Measurements from ENCODE around the gene MYL12B. TPM values are rescaled to one million over a fixed set of nuclear protein-coding genes. Genes with fewer than 3 reads are reported as not detected.
"Not testable (repeated sequence)": the region's sequence is repeated elsewhere in the genome, so short reads cannot be mapped to it uniquely, and the experiment has no call there.

The MYL12B gene
- total RNA-seq, 1 donor from 2014 or later: 228 TPM

- no peak for DNase-seq (ENCODE audit: low spot score)
- intact Hi-C loops (cut with DNase I): loop anchor here (5.0 kb wide), 2 partner anchors 304 to 589 kb away; no protein-coding TSS in a partner anchor
Observed at GRCh38 chr18:3283253-3283863, 21.4 kb downstream of the MYL12B start.

- no peak for DNase-seq (ENCODE audit: low spot score)
Observed at GRCh38 chr18:3283908-3284307, 22.0 kb downstream of the MYL12B start.

GRCh38 chr18:3284501-3284900 lies 22.6 kb downstream of the MYL12B start:
- DNase-seq (ENCODE audit: low spot score): no peak
- intact Hi-C loops (cut with DNase I): loop anchor here (5.0 kb wide), 2 partner anchors 303 to 588 kb away; no protein-coding TSS in a partner anchor

More at GRCh38 chr18:3283908-3284307, 22.0 kb downstream of the MYL12B start:
- intact Hi-C loops (cut with DNase I): loop anchor here (5.0 kb wide), 2 partner anchors 303 to 588 kb away; no protein-coding TSS in a partner anchor

GRCh38 chr18:3286159-3286558 lies 24.2 kb downstream of the MYL12B start:
- intact Hi-C loops (cut with DNase I): no loop called here
- no peak for DNase-seq (ENCODE audit: low spot score)

- no peak for DNase-seq (ENCODE audit: low spot score)
- intact Hi-C loops (cut with DNase I): no loop called here
Observed at GRCh38 chr18:3293196-3293951, 31.4 kb downstream of the MYL12B start.

- intact Hi-C loops (cut with DNase I): no loop called here
- no peak for DNase-seq (ENCODE audit: low spot score)
Observed at GRCh38 chr18:3294435-3295080, 32.6 kb downstream of the MYL12B start.

GRCh38 chr18:3297025-3297984 lies 35.4 kb downstream of the MYL12B start:
- intact Hi-C loops (cut with DNase I): no loop called here
- DNase-seq (ENCODE audit: low spot score): peak; percentile 88

- no peak for DNase-seq (ENCODE audit: low spot score)
- intact Hi-C loops (cut with DNase I): no loop called here
Observed at GRCh38 chr18:3304832-3305231, 42.9 kb downstream of the MYL12B start.

- intact Hi-C loops (cut with DNase I): no loop called here
- DNase-seq (ENCODE audit: low spot score): no peak
Observed at GRCh38 chr18:3305354-3305762, 43.4 kb downstream of the MYL12B start.

- intact Hi-C loops (cut with DNase I): no loop called here
- DNase-seq (ENCODE audit: low spot score): no peak
Observed at GRCh38 chr18:3305933-3306332, 44.0 kb downstream of the MYL12B start.

- DNase-seq (ENCODE audit: low spot score): no peak
- intact Hi-C loops (cut with DNase I): no loop called here
Observed at GRCh38 chr18:3306391-3306790, 44.5 kb downstream of the MYL12B start.

- intact Hi-C loops (cut with DNase I): no loop called here
- DNase-seq (ENCODE audit: low spot score): no peak
Observed at GRCh38 chr18:3313685-3314084, 51.8 kb downstream of the MYL12B start.

- intact Hi-C loops (cut with DNase I): not testable (repeated sequence)
Observed at GRCh38 chr18:3315344-3315743, 53.4 kb downstream of the MYL12B start.

GRCh38 chr18:3319399-3319798 lies 57.5 kb downstream of the MYL12B start:
- intact Hi-C loops (cut with DNase I): no loop called here
- no peak for DNase-seq (ENCODE audit: low spot score)

More at GRCh38 chr18:3315344-3315743, 53.4 kb downstream of the MYL12B start:
- not testable (repeated sequence) for DNase-seq (ENCODE audit: low spot score)

- DNase-seq (ENCODE audit: low spot score): no peak
- intact Hi-C loops (cut with DNase I): no loop called here
Observed at GRCh38 chr18:3319894-3320454, 58.0 kb downstream of the MYL12B start.

GRCh38 chr18:3321133-3321812 lies 59.3 kb downstream of the MYL12B start:
- intact Hi-C loops (cut with DNase I): no loop called here
- DNase-seq (ENCODE audit: low spot score): no peak

- intact Hi-C loops (cut with DNase I): no loop called here
- DNase-seq (ENCODE audit: low spot score): no peak
Observed at GRCh38 chr18:3323900-3324299, 62.0 kb downstream of the MYL12B start.

Measured in cardiac septum (tissue), 1 donor.